Mucosa of rectum (tissue), 2 donors: Measurements from ENCODE around the gene CD244.
"Not testable (repeated sequence)": the region's sequence is repeated elsewhere in the genome, so short reads cannot be mapped to it uniquely, and the experiment has no call there.

ENCODE experiments used
- H3K27ac ChIP-seq, 2 donors: one replicate each; pipeline ENCODE4 v1.7.0; 2013; ENCODE audit warnings: inconsistent platforms in 2 of 2, low read depth in 2 of 2, low read length in 2 of 2
- H3K27me3 ChIP-seq, 2 donors: one replicate each; pipeline ENCODE4 v1.7.0; 2013; ENCODE audit warnings: low read length in 2 of 2; ENCODE audit not compliant: control insufficient read depth in 2 of 2, insufficient read depth in 2 of 2
- H3K36me3 ChIP-seq, 2 donors: one replicate each; pipeline ENCODE4 v1.7.0; 2013; ENCODE audit warnings: low read length in 2 of 2; ENCODE audit not compliant: control insufficient read depth in 2 of 2, insufficient read depth in 2 of 2
- H3K4me1 ChIP-seq, 2 donors: one replicate each; pipeline ENCODE4 v1.7.0; 2013; ENCODE audit warnings: low read length in 2 of 2, mild to moderate bottlenecking in 1 of 2; ENCODE audit not compliant: control insufficient read depth in 2 of 2, insufficient read depth in 2 of 2
- H3K4me3 ChIP-seq, 2 donors: one replicate each; pipeline ENCODE4 v1.7.0; 2013; ENCODE audit warnings: low read length in 2 of 2
- H3K9ac ChIP-seq, 2 donors: one replicate each; pipeline ENCODE4 v1.7.0; 2013; ENCODE audit warnings: low read length in 2 of 2, low read depth in 1 of 2, mild to moderate bottlenecking in 1 of 2
- H3K9me3 ChIP-seq, 2 donors: one replicate each; pipeline ENCODE4 v1.7.0; 2013; ENCODE audit warnings: low read length in 2 of 2; ENCODE audit not compliant: control insufficient read depth in 2 of 2
- donor health status: healthy.
- donor health status: Normal muscosa, but diverticular disease.

Gene CD244

GRCh38 chr1:160894368-160895135 lies 31.9 kb upstream of the CD244 start:
- H3K36me3 ChIP-seq, H3K9me3 ChIP-seq, H3K4me1 ChIP-seq, H3K27ac ChIP-seq, H3K9ac ChIP-seq, H3K4me3 ChIP-seq, H3K27me3 ChIP-seq: not testable (repeated sequence)

GRCh38 chr1:160891474-160891873 lies 28.8 kb upstream of the CD244 start:
- no peaks in the 10 kb centered on the region for H3K27me3 ChIP-seq
- H3K4me3 ChIP-seq: no peak overlapping the region
- H3K9me3 ChIP-seq: no peaks in the 10 kb centered on the region
- no peaks in the 10 kb centered on the region for H3K4me1 ChIP-seq
- no peak overlapping the region for H3K27ac ChIP-seq
- no peaks in the 10 kb centered on the region for H3K36me3 ChIP-seq
- no peak overlapping the region for H3K9ac ChIP-seq

GRCh38 chr1:160888926-160889325 lies 26.2 kb upstream of the CD244 start:
- H3K36me3 ChIP-seq: no peaks in the 10 kb centered on the region
- no peaks in the 10 kb centered on the region for H3K4me1 ChIP-seq
- no peak overlapping the region for H3K9ac ChIP-seq
- no peaks in the 10 kb centered on the region for H3K9me3 ChIP-seq
- no peak overlapping the region for H3K27ac ChIP-seq
- H3K4me3 ChIP-seq: no peak overlapping the region
- no peaks in the 10 kb centered on the region for H3K27me3 ChIP-seq

- Histone ChIP-seq H3K27me3 (no peaks in the 10 kb centered on the region), H3K4me1 (no peaks in the 10 kb centered on the region), H3K9ac (no peak overlapping the region), H3K36me3 (no peaks in the 10 kb centered on the region), H3K9me3 (no peaks in the 10 kb centered on the region), H3K27ac (no peak overlapping the region), H3K4me3 (no peak overlapping the region)
Measured at GRCh38 chr1:160887071-160887470, 24.4 kb upstream of the CD244 start.

- Histone ChIP-seq H3K27me3 (no peaks in the 10 kb centered on the region), H3K9me3 (no peaks in the 10 kb centered on the region), H3K9ac (no peak within 1 kb of the TSS)
Measured at GRCh38 chr1:160885042-160885441, 22.4 kb upstream of the CD244 start, which contains the start of gene ITLN1. TSS of gene ITLN1 (minus strand) at chr1:160885180. CDS start at chr1:160884877, 303 bp downstream.

GRCh38 chr1:160884579-160884978 lies 21.9 kb upstream of the CD244 start:
- Histone ChIP-seq H3K36me3 (no peaks in the 10 kb centered on the region), H3K4me3 (peak overlapping the region in 1 of 2 donors; percentile 38), H3K9ac (no peak overlapping the region), H3K27ac (no peak overlapping the region), H3K9me3 (no peaks in the 10 kb centered on the region), H3K27me3 (no peaks in the 10 kb centered on the region), H3K4me1 (no peaks in the 10 kb centered on the region)

More at GRCh38 chr1:160885042-160885441, 22.4 kb upstream of the CD244 start, which contains the start of gene ITLN1:
- H3K4me3 ChIP-seq: peak within 1 kb of the TSS in 1 of 2 donors; percentile 38
- H3K27ac ChIP-seq: no peak within 1 kb of the TSS
- H3K4me1 ChIP-seq: no peaks in the 10 kb centered on the region
- no peaks in the 10 kb centered on the region for H3K36me3 ChIP-seq

GRCh38 chr1:160883581-160884513 lies 21.2 kb upstream of the CD244 start:
- H3K4me3 ChIP-seq: peak overlapping the region in 1 of 2 donors; percentile 38
- no peaks in the 10 kb centered on the region for H3K27me3 ChIP-seq
- H3K36me3 ChIP-seq: no peaks in the 10 kb centered on the region
- H3K27ac ChIP-seq: no peak overlapping the region
- no peaks in the 10 kb centered on the region for H3K9me3 ChIP-seq
- H3K4me1 ChIP-seq: no peaks in the 10 kb centered on the region
- H3K9ac ChIP-seq: no peak overlapping the region

- no peak overlapping the region for H3K4me3 ChIP-seq
- no peaks in the 10 kb centered on the region for H3K36me3 ChIP-seq
- H3K9ac ChIP-seq: no peak overlapping the region
- H3K4me1 ChIP-seq: no peaks in the 10 kb centered on the region
- no peak overlapping the region for H3K27ac ChIP-seq
- H3K9me3 ChIP-seq: no peaks in the 10 kb centered on the region
- H3K27me3 ChIP-seq: no peaks in the 10 kb centered on the region
Measured at GRCh38 chr1:160882582-160882981, 19.9 kb upstream of the CD244 start.

GRCh38 chr1:160881264-160881663 lies 18.6 kb upstream of the CD244 start:
- Histone ChIP-seq H3K27ac (peak overlapping the region in 1 of 2 donors; percentile 21), H3K4me3 (peak overlapping the region; percentile 14 to 37)
- not testable (repeated sequence) for H3K9ac ChIP-seq, H3K9me3 ChIP-seq, H3K27me3 ChIP-seq, H3K36me3 ChIP-seq, H3K4me1 ChIP-seq

GRCh38 chr1:160880216-160880615 lies 17.5 kb upstream of the CD244 start:
- H3K4me3 ChIP-seq: no peak overlapping the region
- no peaks in the 10 kb centered on the region for H3K4me1 ChIP-seq
- no peak overlapping the region for H3K27ac ChIP-seq
- H3K27me3 ChIP-seq: no peaks in the 10 kb centered on the region
- H3K36me3 ChIP-seq: no peaks in the 10 kb centered on the region
- no peaks in the 10 kb centered on the region for H3K9me3 ChIP-seq
- no peak overlapping the region for H3K9ac ChIP-seq
